HG03175 (cell line): ENCODE data around the gene UGT2B15.
"Not testable (repeated sequence)": the region's sequence is repeated elsewhere in the genome, so short reads cannot be mapped to it uniquely, and the experiment has no call there.

Source experiments
- ATAC-seq: cut with Tn5 transposase; IDR thresholded peaks from one replicate; pipeline ENCODE4 v1.9.1; 2021; ENCODE audit warnings: mild to moderate bottlenecking, moderate library complexity; ENCODE audit not compliant: unreplicated experiment

The UGT2B15 gene

GRCh38 chr4:68670479-68670939 lies at the start of gene UGT2B15:
TSS of gene UGT2B15 (minus strand) at chr4:68670652. CDS start at chr4:68670618, 34 bp downstream.
- ATAC-seq = not testable (repeated sequence)

- ATAC-seq = no peak
Observed at GRCh38 chr4:68719075-68719473, 48.6 kb upstream of the UGT2B15 start.

- peak; percentile 65 for ATAC-seq
Observed at GRCh38 chr4:68718447-68719074, 48.1 kb upstream of the UGT2B15 start.

- ATAC-seq = peak; percentile 83
Observed at GRCh38 chr4:68717999-68718398, 47.5 kb upstream of the UGT2B15 start.

- ATAC-seq = no peak
Observed at GRCh38 chr4:68714400-68714799, 43.9 kb upstream of the UGT2B15 start.

- no peak for ATAC-seq
Observed at GRCh38 chr4:68712207-68712606, 41.8 kb upstream of the UGT2B15 start.

- ATAC-seq = no peak
Observed at GRCh38 chr4:68708566-68708965, 38.1 kb upstream of the UGT2B15 start.

GRCh38 chr4:68703168-68703567 lies 32.7 kb upstream of the UGT2B15 start:
- not testable (repeated sequence) for ATAC-seq

GRCh38 chr4:68700152-68700551 lies 29.7 kb upstream of the UGT2B15 start:
- ATAC-seq = no peak

GRCh38 chr4:68693325-68694075 lies 23.0 kb upstream of the UGT2B15 start:
- no peak for ATAC-seq

- no peak for ATAC-seq
Observed at GRCh38 chr4:68691186-68691585, 20.7 kb upstream of the UGT2B15 start.

- no peak for ATAC-seq
Observed at GRCh38 chr4:68683034-68683433, 12.6 kb upstream of the UGT2B15 start.

- ATAC-seq = not testable (repeated sequence)
Observed at GRCh38 chr4:68681298-68681697, 10.8 kb upstream of the UGT2B15 start.

- no peak for ATAC-seq
Observed at GRCh38 chr4:68673143-68673542, 2.7 kb upstream of the UGT2B15 start.

- not testable (repeated sequence) for ATAC-seq
Observed at GRCh38 chr4:68671217-68671616, 765 bp upstream of the UGT2B15 start.

- not testable (repeated sequence) for ATAC-seq
Observed at GRCh38 chr4:68668537-68669163, 1.8 kb downstream of the UGT2B15 start.

- ATAC-seq = not testable (repeated sequence)
Observed at GRCh38 chr4:68667551-68667950, 2.9 kb downstream of the UGT2B15 start.

- ATAC-seq = not testable (repeated sequence)
Observed at GRCh38 chr4:68664721-68665120, 5.7 kb downstream of the UGT2B15 start.

- ATAC-seq = peak; percentile 48
Observed at GRCh38 chr4:68662836-68663574, 7.4 kb downstream of the UGT2B15 start.

- no peak for ATAC-seq
Observed at GRCh38 chr4:68658672-68659071, 11.8 kb downstream of the UGT2B15 start.

GRCh38 chr4:68657022-68657594 lies 13.3 kb downstream of the UGT2B15 start:
- ATAC-seq = peak; percentile 60
